HCT116 (cell line): ENCODE results near the gene TM9SF2. TPM values are rescaled to one million over a fixed set of nuclear protein-coding genes. Genes with fewer than 3 reads are reported as not detected.

ENCODE experiments used
- ATAC-seq: fragments of 200-7000 bp; cut with Tn5 transposase; 2 replicates; pipeline ENCODE4 v1.9.1; 2020; ENCODE audit warnings: mild to moderate bottlenecking, moderate library complexity
- BruUV-seq: library from RNA; stranded (reverse); fragments of 400-500 nt; replicated peaks from 2 replicates; lab custom pipeline; 2021; lab: Mats Ljungman, UMichigan
- CTCF ChIA-PET: fragments of 300-600 bp; sonication (Branson Sonifier 250); formaldehyde crosslinking; loops from one replicate; lab custom pipeline; 2021; ENCODE audit warnings: antibody characterized with exemption; lab: Charles Lee
- POLR2A ChIA-PET: fragments of 300-600, 350-600 bp; sonication (Branson Sonifier 250); formaldehyde crosslinking; loops from one replicate; lab custom pipeline; 2021; ENCODE audit warnings: antibody characterized with exemption; lab: Charles Lee
- RAD21 ChIA-PET, 2 experiments: fragments of 300-600 bp; sonication (Branson Sonifier 250); formaldehyde crosslinking; loops; one replicate each; lab custom pipeline; 2023; ENCODE audit warnings: low total read pairs in 2 of 2; ENCODE audit not compliant: uncharacterized antibody in 2 of 2, unreplicated experiment in 2 of 2, low non-redundant PET in 1 of 2; lab: Charles Lee
- DNase-seq: peaks from one replicate; pipeline ENCODE4 v3.0.0-alpha.2; 2010; ENCODE audit warnings: low read depth, low spot score
- H2AFZ ChIP-seq: fragments of 200-600 bp; shearing (Covaris generic), sonication (generic); 2 replicates; pipeline ENCODE4 v1.6.1; 2017; ENCODE audit warnings: low read depth, mixed run types, mixed read lengths, antibody characterized with exemption, low read length; ENCODE audit not compliant: poor library complexity, severe bottlenecking
- H3K27ac ChIP-seq: 2 replicates; pipeline ENCODE4 v1.5.1; 2012; ENCODE audit warnings: low read depth, low read length
- H3K27me3 ChIP-seq: fragments of 200-600 bp; sonication (generic); 2 replicates; pipeline ENCODE4 v1.6.1; 2016; ENCODE audit warnings: mixed run types, low read length, mixed read lengths; ENCODE audit not compliant: insufficient read depth
- H3K36me3 ChIP-seq, 2 experiments: fragments of 200-500 bp in 1 of 2; fragments of 200-600 bp in 1 of 2; sonication (Bioruptor generic) in 1 of 2; sonication (generic) in 1 of 2; 2 replicates each; pipeline versions ENCODE4 v1.5.1 to v1.6.1; 2014 to 2016; ENCODE audit warnings: low read length in 2 of 2, inconsistent platforms in 1 of 2, mixed read lengths in 1 of 2, mixed run types in 1 of 2; ENCODE audit not compliant: insufficient read depth in 2 of 2, control insufficient read depth in 1 of 2
- H3K4me1 ChIP-seq, 2 experiments: fragments of 200-600 bp in 1 of 2; sonication (generic) in 1 of 2; 2 replicates each; pipeline versions ENCODE4 v1.5.1 to v1.6.1; 2012 to 2017; ENCODE audit warnings: low read length in 2 of 2, inconsistent platforms in 1 of 2, mild to moderate bottlenecking in 1 of 2, mixed read lengths in 1 of 2, mixed run types in 1 of 2, moderate library complexity in 1 of 2; ENCODE audit not compliant: insufficient read depth in 2 of 2, control insufficient read depth in 1 of 2
- H3K4me2 ChIP-seq: fragments of 200-600 bp; sonication (generic); 2 replicates; pipeline ENCODE4 v1.6.1; 2017; ENCODE audit warnings: mixed run types, low read length, mixed read lengths
- H3K4me3 ChIP-seq, 2 experiments: fragments of 200-600 bp in 1 of 2; sonication (generic) in 1 of 2; replicated peaks in 1 of 2; 2 replicates each; pipeline ENCODE4 v1.5.1; 2011 to 2016; ENCODE audit warnings: low read length in 2 of 2, control low read depth in 1 of 2, low read depth in 1 of 2, mild to moderate bottlenecking in 1 of 2, mixed read lengths in 1 of 2, mixed run types in 1 of 2
- H3K79me2 ChIP-seq: fragments of 200-600 bp; sonication (generic); 2 replicates; pipeline ENCODE4 v1.6.1; 2017; ENCODE audit warnings: mild to moderate bottlenecking, mixed run types, low read length, moderate library complexity, mixed read lengths; ENCODE audit not compliant: insufficient read depth
- H3K9ac ChIP-seq: fragments of 200-600 bp; sonication (generic); 2 replicates; pipeline ENCODE4 v1.6.1; 2016; ENCODE audit warnings: low read length, mixed read lengths
- H3K9me2 ChIP-seq: fragments of 200-600 bp; sonication (generic), shearing (Covaris generic); 2 replicates; pipeline ENCODE4 v1.6.1; 2017; ENCODE audit warnings: mixed run types, mild to moderate bottlenecking, moderate library complexity; ENCODE audit not compliant: insufficient read depth
- H3K9me3 ChIP-seq, 2 experiments: fragments of 200-500 bp in 1 of 2; fragments of 200-600 bp in 1 of 2; sonication (Bioruptor generic) in 1 of 2; sonication (generic) in 1 of 2; 2 replicates each; pipeline ENCODE4 v1.6.1; 2014 to 2017; ENCODE audit warnings: low read length in 2 of 2, mixed read lengths in 2 of 2, inconsistent platforms in 1 of 2, low read depth in 1 of 2, mild to moderate bottlenecking in 1 of 2, mixed run types in 1 of 2, moderate library complexity in 1 of 2; ENCODE audit not compliant: control insufficient read depth in 1 of 2, insufficient read depth in 1 of 2
- H4K20me1 ChIP-seq: fragments of 200-600 bp; sonication (generic), shearing (Covaris generic); 2 replicates; pipeline ENCODE4 v1.6.1; 2017; ENCODE audit warnings: mixed run types, mild to moderate bottlenecking, moderate library complexity; ENCODE audit not compliant: insufficient read depth
- CBX3 ChIP-seq: IDR thresholded peaks from 2 replicates; pipeline ENCODE4 v1.6.1; 2012; ENCODE audit warnings: low read depth
- CEBPB ChIP-seq: IDR thresholded peaks from 2 replicates; pipeline ENCODE4 v1.6.1; 2012; ENCODE audit warnings: low read depth
- EGR1 ChIP-seq: IDR thresholded peaks from 2 replicates; pipeline ENCODE4 v1.6.1; 2012; ENCODE audit warnings: low read depth
- ELF1 ChIP-seq: IDR thresholded peaks from 2 replicates; pipeline ENCODE4 v1.6.1; 2012; ENCODE audit warnings: low read depth, borderline replicate concordance
- EZH2 ChIP-seq: fragments of 200-600 bp; sonication (generic); IDR thresholded peaks from 2 replicates; pipeline ENCODE4 v1.6.1; 2017; ENCODE audit warnings: antibody characterized with exemption, mixed run types
- FOSL1 ChIP-seq: IDR thresholded peaks from 2 replicates; pipeline ENCODE4 v1.6.1; 2012; ENCODE audit warnings: low read depth
- JUND ChIP-seq: IDR thresholded peaks from 2 replicates; pipeline ENCODE4 v1.6.1; 2012
- MAX ChIP-seq: IDR thresholded peaks from 2 replicates; pipeline ENCODE4 v1.6.1; 2012
- POLR2AphosphoS5 ChIP-seq: IDR thresholded peaks from 2 replicates; pipeline ENCODE4 v1.6.1; 2011; ENCODE audit warnings: mild to moderate bottlenecking, low read depth, low read length, moderate library complexity
- SIN3A ChIP-seq: IDR thresholded peaks from 2 replicates; pipeline ENCODE4 v1.6.1; 2012; ENCODE audit warnings: low read depth
- SP1 ChIP-seq: IDR thresholded peaks from 2 replicates; pipeline ENCODE4 v1.6.1; 2012; ENCODE audit warnings: low read depth
- YY1 ChIP-seq: IDR thresholded peaks from 2 replicates; pipeline ENCODE4 v1.6.1; 2011; ENCODE audit warnings: low read length, low read depth, moderate library complexity, mild to moderate bottlenecking; ENCODE audit not compliant: insufficient replicate concordance; ENCODE audit errors: extremely low read depth
- ZFX ChIP-seq: fragments of 450-650 bp; IDR thresholded peaks from 2 replicates; pipeline ENCODE4 v1.6.1; 2017
- intact Hi-C: fragments of 100-400 bp; cut with micrococcal nuclease; formaldehyde crosslinking; loops from 2 replicates; pipeline ENCODE4 v1.10.0; 2022
- total RNA-seq: library from RNA; stranded (reverse); gene quantifications from one replicate; pipeline ENCODE4 v1.2.1, GENCODE V29; 2021; ENCODE audit not compliant: unreplicated experiment
- TF ChIP-seq, protein P1 (sequence below), 3 experiments: fragments of 200-600 bp in 1 of 3; sonication (generic) in 1 of 3; IDR thresholded peaks in 2 of 3; conservative IDR thresholded peaks in 1 of 3; 2 replicates each; pipeline ENCODE4 v1.5.1; 2012 to 2017; ENCODE audit warnings: low read depth in 2 of 3, low read length in 2 of 3, antibody characterized with exemption in 1 of 3, borderline replicate concordance in 1 of 3, control low read depth in 1 of 3, mild to moderate bottlenecking in 1 of 3, mixed read lengths in 1 of 3, mixed run types in 1 of 3, moderate library complexity in 1 of 3; ENCODE audit not compliant: insufficient read depth in 1 of 3

TM9SF2 gene
- total RNA-seq, 1 experiment from 2014 or later: 77.8 TPM

DNA sequence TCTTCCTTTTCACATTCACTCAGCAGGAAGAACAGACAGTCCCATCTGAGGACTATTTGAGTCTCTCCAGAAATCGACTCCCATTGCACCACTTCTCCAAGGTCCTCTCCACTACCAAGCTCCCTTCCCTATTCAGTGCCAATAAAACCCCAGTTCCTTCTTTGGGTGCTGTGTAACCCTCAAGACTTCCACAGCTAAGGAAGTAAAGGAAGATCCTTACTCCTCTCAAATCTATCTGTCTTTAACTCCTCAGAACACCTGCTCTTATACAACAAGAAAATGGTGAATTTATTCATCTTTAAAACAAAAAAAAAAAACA, 29.2 kb upstream of the TM9SF2 start:
- Histone ChIP-seq H3K9me2 (no peaks in the 10 kb centered on the region; the same call in 1 of the 2 replicates), H3K36me3 (no peaks in the 10 kb centered on the region), H2AFZ (no peak overlapping the region), H3K27ac (no peak overlapping the region), H3K79me2 (no peaks in the 10 kb centered on the region), H3K9me3 (no peaks in the 10 kb centered on the region), H3K4me1 (no peaks in the 10 kb centered on the region), H4K20me1 (no peaks in the 10 kb centered on the region), H3K9ac (no peak overlapping the region), H3K27me3 (peaks cover 4% of the 10 kb centered on the region)
- intact Hi-C loops: no loop called here
- CTCF ChIA-PET: interaction anchor here (0.9 kb wide), 1 partner anchor 30 kb away, joined by 5 read pairs; no protein-coding TSS in a partner anchor
- no TSS peak for BruUV-seq
- ATAC-seq: no peak
- RAD21 ChIA-PET: no interaction called here
- POLR2A ChIA-PET: no interaction called here
- TF ChIP-seq YY1: no peak
- no peak for TF ChIP-seq SIN3A
- TF ChIP-seq, protein P1, sequence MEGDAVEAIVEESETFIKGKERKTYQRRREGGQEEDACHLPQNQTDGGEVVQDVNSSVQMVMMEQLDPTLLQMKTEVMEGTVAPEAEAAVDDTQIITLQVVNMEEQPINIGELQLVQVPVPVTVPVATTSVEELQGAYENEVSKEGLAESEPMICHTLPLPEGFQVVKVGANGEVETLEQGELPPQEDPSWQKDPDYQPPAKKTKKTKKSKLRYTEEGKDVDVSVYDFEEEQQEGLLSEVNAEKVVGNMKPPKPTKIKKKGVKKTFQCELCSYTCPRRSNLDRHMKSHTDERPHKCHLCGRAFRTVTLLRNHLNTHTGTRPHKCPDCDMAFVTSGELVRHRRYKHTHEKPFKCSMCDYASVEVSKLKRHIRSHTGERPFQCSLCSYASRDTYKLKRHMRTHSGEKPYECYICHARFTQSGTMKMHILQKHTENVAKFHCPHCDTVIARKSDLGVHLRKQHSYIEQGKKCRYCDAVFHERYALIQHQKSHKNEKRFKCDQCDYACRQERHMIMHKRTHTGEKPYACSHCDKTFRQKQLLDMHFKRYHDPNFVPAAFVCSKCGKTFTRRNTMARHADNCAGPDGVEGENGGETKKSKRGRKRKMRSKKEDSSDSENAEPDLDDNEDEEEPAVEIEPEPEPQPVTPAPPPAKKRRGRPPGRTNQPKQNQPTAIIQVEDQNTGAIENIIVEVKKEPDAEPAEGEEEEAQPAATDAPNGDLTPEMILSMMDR (IDR thresholded peaks at IDR 0.05 in 2 of 3, conservative IDR thresholded peaks at IDR 0.05 in 1 of 3; ENCODE audit: borderline replicate concordance in 1 of 3, insufficient read depth in 1 of 3, low read depth in 2 of 3, low read length in 2 of 3): no peak
- TF ChIP-seq MAX: no peak
- TF ChIP-seq CBX3: no peak
- no peak for TF ChIP-seq EZH2
- no peak for TF ChIP-seq ZFX
- no peak for TF ChIP-seq JUND
- TF ChIP-seq, all 23 proteins: peak for 0
- no peak overlapping the region for H3K4me3 ChIP-seq
- no peak for DNase-seq
- H3K4me2 ChIP-seq: no peak overlapping the region

DNA sequence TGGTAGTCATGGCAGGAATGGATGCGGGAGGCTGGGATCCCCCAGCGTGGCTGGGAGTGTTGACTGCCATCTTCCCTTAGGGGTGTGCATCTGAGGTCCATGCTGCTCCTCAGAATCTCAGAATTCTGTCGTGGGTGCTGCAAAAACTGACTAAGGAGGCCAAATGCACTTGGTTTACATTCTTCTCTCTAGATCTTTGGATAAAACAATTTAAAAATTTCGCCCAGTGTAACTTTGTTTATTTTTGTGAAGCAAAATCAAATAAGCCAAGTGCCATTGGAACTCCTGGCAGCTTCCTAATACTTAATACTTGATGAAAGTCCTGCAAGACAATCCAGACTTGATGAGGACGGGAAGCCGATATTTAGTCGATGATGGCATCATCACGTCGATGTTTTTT, 27.8 kb upstream of the TM9SF2 start:
- Histone ChIP-seq H3K4me3 (no peak overlapping the region), H4K20me1 (no peaks in the 10 kb centered on the region), H3K36me3 (no peaks in the 10 kb centered on the region), H2AFZ (no peak overlapping the region), H3K79me2 (no peaks in the 10 kb centered on the region), H3K9me2 (no peaks in the 10 kb centered on the region; the same call in 1 of the 2 replicates), H3K27ac (no peak overlapping the region), H3K27me3 (peaks cover 4% of the 10 kb centered on the region), H3K9me3 (no peaks in the 10 kb centered on the region), H3K4me1 (no peaks in the 10 kb centered on the region), H3K9ac (no peak overlapping the region), H3K4me2 (no peak overlapping the region)
- ChIA-PET RAD21 (no interaction called here), CTCF (no interaction called here), POLR2A (no interaction called here)
- no peak for DNase-seq
- intact Hi-C loops: no loop called here
- ATAC-seq: no peak
- no TSS peak for BruUV-seq
- TF ChIP-seq CBX3: no peak
- TF ChIP-seq MAX: no peak
- no peak for TF ChIP-seq CEBPB
- no peak for TF ChIP-seq EGR1
- TF ChIP-seq FOSL1: no peak
- no peak for TF ChIP-seq ELF1
- no peak for TF ChIP-seq SIN3A
- TF ChIP-seq, protein P1 (IDR thresholded peaks at IDR 0.05 in 2 of 3, conservative IDR thresholded peaks at IDR 0.05 in 1 of 3; ENCODE audit: borderline replicate concordance in 1 of 3, insufficient read depth in 1 of 3, low read depth in 2 of 3, low read length in 2 of 3): no peak
- no peak for TF ChIP-seq POLR2AphosphoS5
- TF ChIP-seq JUND: no peak
- TF ChIP-seq EZH2: no peak
- TF ChIP-seq YY1: no peak
- no peak for TF ChIP-seq SP1
